HepG2 (cell line): ENCODE data around the gene LAMB2. TPM values are rescaled to one million over a fixed set of nuclear protein-coding genes. Genes with fewer than 3 reads are reported as not detected.

Source experiments
- AFF4 ChIP-seq: sonication (generic); formaldehyde crosslinking; IDR thresholded peaks from 2 replicates; pipeline ENCODE4 v1.4.0; 2020; ENCODE audit warnings: missing genetic modification reagents
- BRD4 ChIP-seq: sonication (generic); formaldehyde crosslinking; IDR thresholded peaks from 2 replicates; pipeline ENCODE4 v1.4.0; 2020; ENCODE audit warnings: missing genetic modification reagents
- E2F1 ChIP-seq: sonication (generic); formaldehyde crosslinking; IDR thresholded peaks from 2 replicates; pipeline ENCODE4 v1.5.0; 2020; ENCODE audit warnings: missing genetic modification reagents
- IKZF5 ChIP-seq: IDR thresholded peaks from 2 replicates; pipeline ENCODE4 v1.6.1; 2018; ENCODE audit warnings: missing genetic modification reagents, mild to moderate bottlenecking, missing compliant biosample characterization
- MTA3 ChIP-seq: sonication (generic); formaldehyde crosslinking; IDR thresholded peaks from 2 replicates; pipeline ENCODE4 v1.4.0; 2020; ENCODE audit warnings: missing genetic modification reagents
- MYPOP ChIP-seq: sonication (generic); formaldehyde crosslinking; IDR thresholded peaks from 2 replicates; pipeline ENCODE4 v1.8.1; 2023; ENCODE audit warnings: mild to moderate bottlenecking, moderate library complexity, missing genetic modification reagents
- PHF5A ChIP-seq: IDR thresholded peaks from one replicate; pipeline ENCODE4 v1.6.1; 2018; ENCODE audit warnings: low read depth, missing genetic modification reagents; ENCODE audit not compliant: unreplicated experiment
- ZNF343 ChIP-seq: sonication (generic); formaldehyde crosslinking; IDR thresholded peaks from 2 replicates; pipeline ENCODE4 v1.4.0; 2020; ENCODE audit warnings: mild to moderate bottlenecking, missing genetic modification reagents
- ZNF644 ChIP-seq: IDR thresholded peaks from 2 replicates; pipeline ENCODE4 v1.6.1; 2016; ENCODE audit warnings: low read depth
- ZNF687 ChIP-seq: sonication (generic); formaldehyde crosslinking; IDR thresholded peaks from 2 replicates; pipeline ENCODE4 v1.5.1; 2020; ENCODE audit warnings: mild to moderate bottlenecking, missing genetic modification reagents, moderate library complexity
- ZNF784 ChIP-seq: sonication (generic); formaldehyde crosslinking; IDR thresholded peaks from 2 replicates; pipeline ENCODE4 v1.5.1; 2020; ENCODE audit warnings: missing genetic modification reagents, mild to moderate bottlenecking, borderline replicate concordance
- polyA plus RNA-seq, 8 experiments: library from polyadenylated mRNA; depleted of rRNA in 3 of 8; stranded (reverse) in 7 of 8; unstranded in 1 of 8; fragments of >200 nt; fragmentation: Illumina TruSeq in 4 of 8; extraction: Trizol in 4 of 8; gene quantifications; 2 replicates each; pipeline versions ENCODE4 v1.2.1 to v1.2.3, GENCODE V29; 2011 to 2016; ENCODE audit warnings: low read depth in 4 of 8, missing spikeins in 1 of 8, mixed read lengths in 1 of 8; ENCODE audit not compliant: insufficient read depth in 1 of 8
- total RNA-seq, 5 experiments: library from RNA; depleted of rRNA; stranded (reverse); fragments of >200 nt; fragmentation: Illumina TruSeq; extraction: Trizol; gene quantifications; 2 replicates each; pipeline ENCODE4 v1.2.3, GENCODE V29; 2016; ENCODE audit warnings: low read depth in 1 of 5

Gene LAMB2
- total and polyA plus RNA-seq, 2 of the 13 experiments (the other 11 are each of a cell fraction or from before 2014, with no cell fraction given), result 208 to 443 TPM

- TF ChIP-seq AFF4 (CRISPR knock-in tag), result peak; percentile 80; the same call in 1 of the 2 replicates
- no peak for TF ChIP-seq ZNF644 (CRISPR knock-in tag)
- TF ChIP-seq ZNF343 (CRISPR knock-in tag), result peak; percentile 63; the same call in 1 of the 2 replicates
- peak; percentile 83 for TF ChIP-seq ZNF687
- TF ChIP-seq PHF5A (CRISPR knock-in tag), result no peak
- TF ChIP-seq MTA3 (CRISPR knock-in tag), result no peak
- TF ChIP-seq E2F1 (CRISPR knock-in tag), result no peak
- peak; percentile 67; the same call in 1 of the 2 replicates for TF ChIP-seq BRD4 (CRISPR knock-in tag)
- TF ChIP-seq IKZF5 (CRISPR knock-in tag), result no peak; the same call in 1 of the 2 replicates
- 0 out of 2 replicates have a peak, but pooled peaks have one; percentile 26 for TF ChIP-seq ZNF784 (CRISPR knock-in tag)
- peak; percentile 53; the same call in 1 of the 2 replicates for TF ChIP-seq MYPOP (CRISPR knock-in tag)
Measured at GRCh38 chr3:49104427-49105291, 28.2 kb downstream of the LAMB2 start, which contains the start of gene QARS1 (continued).
